Measurements from ENCODE around the gene PASK. TPM values are rescaled to one million over a fixed set of nuclear protein-coding genes. Genes with fewer than 3 reads are reported as not detected.

PASK gene
- total RNA-seq, 1 donor: 101 TPM

GRCh38 chr2:241068942-241069810 is 80.1 kb downstream of the PASK start:
- Histone ChIP-seq H3K4me3 (ENCODE audit: low read length) (no peak overlapping the region), H3K27me3 (ENCODE audit: insufficient read depth, low read length) (no peaks in the 10 kb centered on the region), H3K9me3 (ENCODE audit: low read depth, low read length) (no peaks in the 10 kb centered on the region), H3K4me1 (ENCODE audit: insufficient read depth, low read length) (no peaks in the 10 kb centered on the region)

GRCh38 chr2:241068136-241068941 is 80.9 kb downstream of the PASK start:
- H3K4me1 ChIP-seq (ENCODE audit: insufficient read depth, low read length): no peaks in the 10 kb centered on the region
- no peak overlapping the region for H3K4me3 ChIP-seq (ENCODE audit: low read length)
- H3K9me3 ChIP-seq (ENCODE audit: low read depth, low read length): no peaks in the 10 kb centered on the region
- no peaks in the 10 kb centered on the region for H3K27me3 ChIP-seq (ENCODE audit: insufficient read depth, low read length)

DNA sequence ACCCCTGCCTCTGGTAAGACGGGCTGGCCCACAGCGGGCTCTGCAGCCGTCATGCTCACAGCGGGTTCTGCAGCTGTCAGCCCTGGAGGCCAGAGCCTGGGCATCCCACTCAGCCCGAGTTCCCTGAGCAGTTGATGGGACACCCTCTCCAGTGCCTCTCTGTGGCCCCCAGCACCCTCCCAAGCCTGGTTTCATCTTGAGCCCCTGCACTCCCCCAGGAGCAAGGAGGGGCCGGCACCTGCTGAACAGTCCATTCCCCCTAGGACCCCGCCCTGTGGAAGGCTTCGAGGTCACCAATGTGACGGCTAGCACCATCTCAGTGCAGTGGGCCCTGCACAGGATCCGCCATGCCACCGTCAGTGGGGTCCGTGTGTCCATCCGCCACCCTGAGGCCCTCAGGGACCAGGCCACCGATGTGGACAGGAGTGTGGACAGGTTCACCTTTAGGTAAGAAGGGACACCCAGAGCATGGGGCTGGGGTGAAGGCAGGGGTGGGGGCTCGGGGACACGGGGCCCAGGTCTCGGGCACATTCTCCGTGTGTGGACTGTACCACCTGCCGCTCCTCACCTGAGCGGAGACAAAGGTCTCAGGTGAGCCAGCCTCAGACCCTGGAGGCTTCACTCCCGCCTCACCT is 81.7 kb downstream of the PASK start:
- Histone ChIP-seq H3K9me3 (ENCODE audit: low read depth, low read length) (no peaks in the 10 kb centered on the region), H3K4me3 (ENCODE audit: low read length) (no peak overlapping the region), H3K27me3 (ENCODE audit: insufficient read depth, low read length) (no peaks in the 10 kb centered on the region), H3K4me1 (ENCODE audit: insufficient read depth, low read length) (no peaks in the 10 kb centered on the region)

- Histone ChIP-seq H3K4me3 (ENCODE audit: low read length) (no peak overlapping the region), H3K9me3 (ENCODE audit: low read depth, low read length) (no peaks in the 10 kb centered on the region), H3K27me3 (ENCODE audit: insufficient read depth, low read length) (no peaks in the 10 kb centered on the region), H3K4me1 (ENCODE audit: insufficient read depth, low read length) (no peaks in the 10 kb centered on the region)
These were observed 82.4 kb downstream of the PASK start for GRCh38 chr2:241066893-241067341.

- Histone ChIP-seq H3K4me3 (ENCODE audit: low read length) (no peak overlapping the region), H3K27me3 (ENCODE audit: insufficient read depth, low read length) (no peaks in the 10 kb centered on the region), H3K4me1 (ENCODE audit: insufficient read depth, low read length) (no peaks in the 10 kb centered on the region), H3K9me3 (ENCODE audit: low read depth, low read length) (no peaks in the 10 kb centered on the region)
These were observed 82.9 kb downstream of the PASK start for GRCh38 chr2:241066171-241066892.

DNA sequence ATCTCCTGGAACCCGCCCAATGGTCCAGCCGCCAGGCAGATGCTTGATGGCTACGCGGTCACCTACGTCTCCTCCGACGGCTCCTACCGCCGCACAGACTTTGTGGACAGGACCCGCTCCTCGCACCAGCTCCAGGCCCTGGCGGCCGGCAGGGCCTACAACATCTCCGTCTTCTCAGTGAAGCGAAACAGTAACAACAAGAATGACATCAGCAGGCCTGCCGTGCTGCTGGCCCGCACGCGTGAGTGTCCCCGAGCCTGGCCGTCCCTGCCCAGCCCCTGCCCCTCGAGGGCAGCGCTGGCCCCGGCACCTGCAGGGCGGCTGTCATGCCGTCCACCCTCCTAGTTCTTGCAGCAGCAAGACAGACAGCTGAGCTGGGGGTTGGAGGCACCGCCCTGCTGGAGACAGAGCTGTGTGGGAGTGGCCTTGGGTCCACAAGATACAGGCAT is 83.9 kb downstream of the PASK start:
- H3K4me1 ChIP-seq (ENCODE audit: insufficient read depth, low read length): no peaks in the 10 kb centered on the region
- no peaks in the 10 kb centered on the region for H3K27me3 ChIP-seq (ENCODE audit: insufficient read depth, low read length)
- no peak overlapping the region for H3K4me3 ChIP-seq (ENCODE audit: low read length)
- H3K9me3 ChIP-seq (ENCODE audit: low read depth, low read length): no peaks in the 10 kb centered on the region

DNA sequence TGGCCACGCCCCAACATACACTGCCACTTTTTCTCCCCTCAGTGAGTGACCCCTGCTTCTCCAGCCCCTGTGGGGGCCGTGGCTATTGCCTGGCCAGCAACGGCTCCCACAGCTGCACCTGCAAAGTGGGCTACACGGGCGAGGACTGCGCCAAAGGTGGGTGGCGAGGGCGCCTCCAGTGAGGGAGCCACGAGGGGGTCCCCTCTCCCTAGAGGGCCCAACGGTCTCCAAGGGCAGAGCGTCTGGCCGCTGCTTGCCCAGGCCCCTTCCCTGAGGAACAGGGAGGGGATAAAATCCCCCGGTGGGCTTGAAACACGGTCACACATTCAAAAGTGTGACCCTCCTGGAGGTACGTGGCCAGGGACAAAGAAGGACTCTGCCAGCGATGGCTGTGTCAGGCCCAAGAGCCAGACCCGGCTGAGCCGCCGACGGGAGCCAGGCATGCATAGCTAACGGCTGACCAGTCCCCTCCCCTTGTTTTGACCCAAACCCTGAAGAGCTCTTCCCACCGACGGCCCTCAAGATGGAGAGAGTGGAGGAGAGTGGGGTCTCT is 84.4 kb downstream of the PASK start:
- H3K4me1 ChIP-seq (ENCODE audit: insufficient read depth, low read length): no peaks in the 10 kb centered on the region
- H3K4me3 ChIP-seq (ENCODE audit: low read length): no peak overlapping the region
- H3K27me3 ChIP-seq (ENCODE audit: insufficient read depth, low read length): no peaks in the 10 kb centered on the region

GRCh38 chr2:241064008-241064801 is 85.1 kb downstream of the PASK start:
- Histone ChIP-seq H3K4me1 (ENCODE audit: insufficient read depth, low read length) (no peaks in the 10 kb centered on the region), H3K9me3 (ENCODE audit: low read depth, low read length) (no peaks in the 10 kb centered on the region), H3K27me3 (ENCODE audit: insufficient read depth, low read length) (no peaks in the 10 kb centered on the region), H3K4me3 (ENCODE audit: low read length) (no peak overlapping the region)

More for the DNA sequence above, 84.4 kb downstream of the PASK start:
- no peaks in the 10 kb centered on the region for H3K9me3 ChIP-seq (ENCODE audit: low read depth, low read length)

DNA sequence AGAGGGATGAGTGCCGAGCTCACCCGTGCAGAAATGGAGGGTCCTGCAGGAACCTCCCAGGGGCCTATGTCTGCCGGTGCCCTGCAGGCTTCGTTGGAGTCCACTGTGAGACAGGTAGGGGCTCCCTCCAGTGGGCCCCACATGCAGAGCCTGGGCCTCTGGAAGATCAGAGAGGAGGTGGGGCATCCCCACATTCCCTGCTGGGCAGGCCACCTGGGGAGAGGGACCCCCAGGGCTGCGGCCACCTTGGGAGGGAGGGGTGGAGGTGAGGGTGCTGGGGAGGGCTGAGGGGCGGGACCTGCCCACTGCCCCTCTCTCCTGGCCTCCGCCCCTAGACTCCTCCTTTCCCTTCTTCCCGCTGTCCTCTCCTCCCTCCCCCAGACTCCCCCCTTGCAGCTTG is 85.7 kb downstream of the PASK start:
- no peaks in the 10 kb centered on the region for H3K27me3 ChIP-seq (ENCODE audit: insufficient read depth, low read length)
- no peaks in the 10 kb centered on the region for H3K4me1 ChIP-seq (ENCODE audit: insufficient read depth, low read length)
- no peaks in the 10 kb centered on the region for H3K9me3 ChIP-seq (ENCODE audit: low read depth, low read length)
- H3K4me3 ChIP-seq (ENCODE audit: low read length): no peak overlapping the region

- Histone ChIP-seq H3K4me1 (ENCODE audit: insufficient read depth, low read length) (no peaks in the 10 kb centered on the region), H3K4me3 (ENCODE audit: low read length) (no peak overlapping the region)
These were observed 86.2 kb downstream of the PASK start for GRCh38 chr2:241063093-241063551.

DNA sequence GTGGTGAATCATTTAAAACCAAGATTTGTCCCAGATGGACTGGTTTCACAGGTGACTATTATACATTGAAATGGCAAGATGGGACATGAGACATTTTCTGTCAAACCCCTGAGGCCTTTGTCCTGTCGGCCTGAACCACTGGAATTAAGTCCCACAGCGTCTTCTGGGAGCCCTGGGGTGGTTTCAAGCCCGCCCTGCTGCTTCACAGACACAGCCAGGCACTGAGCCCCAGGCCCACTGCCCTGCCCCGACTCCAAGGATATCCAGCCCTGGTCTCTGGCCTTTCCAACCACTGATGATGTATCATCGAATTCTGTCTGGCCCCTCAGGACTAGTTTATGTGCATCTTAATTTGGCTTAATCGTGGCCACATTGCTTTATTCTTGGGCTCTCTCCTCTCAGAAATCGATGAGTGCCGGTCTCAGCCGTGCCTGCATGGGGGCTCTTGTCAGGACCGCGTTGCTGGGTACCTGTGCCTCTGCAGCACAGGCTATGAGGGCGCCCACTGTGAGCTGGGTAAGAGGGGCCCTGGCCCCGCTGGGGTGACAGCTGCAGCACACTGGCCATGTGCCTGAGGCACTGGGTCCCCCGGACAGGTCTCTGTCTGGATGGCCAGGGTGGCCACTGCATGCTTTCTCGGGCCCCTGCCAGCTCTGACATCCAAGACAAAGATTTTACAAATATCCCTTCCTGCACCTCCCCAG is 86.7 kb downstream of the PASK start:
- Histone ChIP-seq H3K9me3 (ENCODE audit: low read depth, low read length) (no peaks in the 10 kb centered on the region), H3K4me3 (ENCODE audit: low read length) (no peak overlapping the region), H3K4me1 (ENCODE audit: insufficient read depth, low read length) (no peaks in the 10 kb centered on the region), H3K27me3 (ENCODE audit: insufficient read depth, low read length) (no peaks in the 10 kb centered on the region)

More at GRCh38 chr2:241063093-241063551, 86.2 kb downstream of the PASK start:
- Histone ChIP-seq H3K9me3 (ENCODE audit: low read depth, low read length) (no peaks in the 10 kb centered on the region), H3K27me3 (ENCODE audit: insufficient read depth, low read length) (no peaks in the 10 kb centered on the region)

- H3K4me3 ChIP-seq (ENCODE audit: low read length): no peak overlapping the region
- H3K27me3 ChIP-seq (ENCODE audit: insufficient read depth, low read length): no peaks in the 10 kb centered on the region
- no peaks in the 10 kb centered on the region for H3K4me1 ChIP-seq (ENCODE audit: insufficient read depth, low read length)
- H3K9me3 ChIP-seq (ENCODE audit: low read depth, low read length): no peaks in the 10 kb centered on the region
These were observed 88.0 kb downstream of the PASK start for GRCh38 chr2:241061275-241061674.

All from mononuclear cell (primary cell).